ENCODE data around the gene AGPAT1.

GRCh38 chr6:32189069-32189741, 13.3 kb upstream of the AGPAT1 start:
- TF ChIP-seq NCOA1 (CRISPR knock-in tag; IDR thresholded peaks at IDR 0.05) (no peak), ZFP91 (CRISPR knock-in tag; IDR thresholded peaks at IDR 0.05; ENCODE audit: borderline replicate concordance) (no peak), CTCF (CRISPR knock-in tag; IDR thresholded peaks at IDR 0.05) (no peak), CBFB (CRISPR knock-in tag; IDR thresholded peaks at IDR 0.05) (no peak), ZKSCAN8 (CRISPR knock-in tag; IDR thresholded peaks at IDR 0.05; ENCODE audit: borderline replicate concordance) (no peak), POLR2AphosphoS5 (IDR thresholded peaks at IDR 0.05; ENCODE audit: low read depth, low read length) (no peak), ZNF34 (CRISPR knock-in tag; IDR thresholded peaks at IDR 0.05; ENCODE audit: borderline replicate concordance) (no peak)
